Measurements from ENCODE around the gene RHBDF2. TPM values are rescaled to one million over a fixed set of nuclear protein-coding genes. Genes with fewer than 3 reads are reported as not detected.
"Not testable (repeated sequence)": the region's sequence is repeated elsewhere in the genome, so short reads cannot be mapped to it uniquely, and the experiment has no call there.

Gene RHBDF2
- total RNA-seq, 1 donor from 2014 or later = 34.6 TPM

DNA sequence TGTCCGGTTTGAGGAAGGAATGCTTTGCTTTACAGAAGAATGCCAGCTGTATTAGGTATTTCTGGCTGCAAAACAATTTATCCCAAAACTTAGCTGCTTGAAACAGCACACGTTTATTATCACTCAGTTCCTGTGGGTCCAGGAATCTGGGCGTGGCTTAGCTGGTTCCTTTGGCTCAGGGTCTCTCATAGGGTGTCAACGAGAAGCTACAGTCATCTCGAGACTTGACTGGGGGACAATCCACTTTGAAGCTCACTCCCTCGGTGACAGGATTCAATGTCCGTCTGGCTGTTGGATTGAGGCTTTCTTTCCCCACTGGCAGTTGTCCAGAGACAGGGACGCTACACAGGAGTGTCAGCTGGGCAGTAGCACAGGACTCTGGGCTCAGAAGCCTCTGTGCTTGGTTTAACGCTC is 9.6 kb upstream of the RHBDF2 start:
- intact Hi-C loops (cut with DNase I) = no loop called here
- H3K36me3 ChIP-seq = no peaks in the 10 kb centered on the region
- no peaks in the 10 kb centered on the region for H3K27me3 ChIP-seq
- no peak overlapping the region for H3K27ac ChIP-seq
- H3K4me3 ChIP-seq = no peak overlapping the region
- TF ChIP-seq, protein P1, sequence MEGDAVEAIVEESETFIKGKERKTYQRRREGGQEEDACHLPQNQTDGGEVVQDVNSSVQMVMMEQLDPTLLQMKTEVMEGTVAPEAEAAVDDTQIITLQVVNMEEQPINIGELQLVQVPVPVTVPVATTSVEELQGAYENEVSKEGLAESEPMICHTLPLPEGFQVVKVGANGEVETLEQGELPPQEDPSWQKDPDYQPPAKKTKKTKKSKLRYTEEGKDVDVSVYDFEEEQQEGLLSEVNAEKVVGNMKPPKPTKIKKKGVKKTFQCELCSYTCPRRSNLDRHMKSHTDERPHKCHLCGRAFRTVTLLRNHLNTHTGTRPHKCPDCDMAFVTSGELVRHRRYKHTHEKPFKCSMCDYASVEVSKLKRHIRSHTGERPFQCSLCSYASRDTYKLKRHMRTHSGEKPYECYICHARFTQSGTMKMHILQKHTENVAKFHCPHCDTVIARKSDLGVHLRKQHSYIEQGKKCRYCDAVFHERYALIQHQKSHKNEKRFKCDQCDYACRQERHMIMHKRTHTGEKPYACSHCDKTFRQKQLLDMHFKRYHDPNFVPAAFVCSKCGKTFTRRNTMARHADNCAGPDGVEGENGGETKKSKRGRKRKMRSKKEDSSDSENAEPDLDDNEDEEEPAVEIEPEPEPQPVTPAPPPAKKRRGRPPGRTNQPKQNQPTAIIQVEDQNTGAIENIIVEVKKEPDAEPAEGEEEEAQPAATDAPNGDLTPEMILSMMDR (IDR thresholded peaks at IDR 0.05) = no peak
- no peak for TF ChIP-seq POLR2AphosphoS5 (IDR thresholded peaks at IDR 0.05; ENCODE audit: insufficient read depth in 1 of 2, low read depth in 1 of 2)
- no peak for TF ChIP-seq POLR2A (IDR thresholded peaks at IDR 0.05)
- peaks cover 11% of the 10 kb centered on the region for H3K4me1 ChIP-seq
- no peaks in the 10 kb centered on the region for H3K9me3 ChIP-seq
- DNase-seq (ENCODE audit: extremely low spot score in 2 of 2) = no peak

GRCh38 chr17:76508472-76509063 is 7.3 kb upstream of the RHBDF2 start:
- DNase-seq (ENCODE audit: extremely low spot score in 2 of 2); H3K4me3 ChIP-seq; H3K27me3 ChIP-seq; H3K36me3 ChIP-seq; H3K4me1 ChIP-seq; H3K27ac ChIP-seq; H3K9me3 ChIP-seq: not testable (repeated sequence)
- intact Hi-C loops (cut with DNase I) = loop anchor here (10.0 kb wide), 1 partner anchor 104 kb away; no protein-coding TSS in a partner anchor

DNA sequence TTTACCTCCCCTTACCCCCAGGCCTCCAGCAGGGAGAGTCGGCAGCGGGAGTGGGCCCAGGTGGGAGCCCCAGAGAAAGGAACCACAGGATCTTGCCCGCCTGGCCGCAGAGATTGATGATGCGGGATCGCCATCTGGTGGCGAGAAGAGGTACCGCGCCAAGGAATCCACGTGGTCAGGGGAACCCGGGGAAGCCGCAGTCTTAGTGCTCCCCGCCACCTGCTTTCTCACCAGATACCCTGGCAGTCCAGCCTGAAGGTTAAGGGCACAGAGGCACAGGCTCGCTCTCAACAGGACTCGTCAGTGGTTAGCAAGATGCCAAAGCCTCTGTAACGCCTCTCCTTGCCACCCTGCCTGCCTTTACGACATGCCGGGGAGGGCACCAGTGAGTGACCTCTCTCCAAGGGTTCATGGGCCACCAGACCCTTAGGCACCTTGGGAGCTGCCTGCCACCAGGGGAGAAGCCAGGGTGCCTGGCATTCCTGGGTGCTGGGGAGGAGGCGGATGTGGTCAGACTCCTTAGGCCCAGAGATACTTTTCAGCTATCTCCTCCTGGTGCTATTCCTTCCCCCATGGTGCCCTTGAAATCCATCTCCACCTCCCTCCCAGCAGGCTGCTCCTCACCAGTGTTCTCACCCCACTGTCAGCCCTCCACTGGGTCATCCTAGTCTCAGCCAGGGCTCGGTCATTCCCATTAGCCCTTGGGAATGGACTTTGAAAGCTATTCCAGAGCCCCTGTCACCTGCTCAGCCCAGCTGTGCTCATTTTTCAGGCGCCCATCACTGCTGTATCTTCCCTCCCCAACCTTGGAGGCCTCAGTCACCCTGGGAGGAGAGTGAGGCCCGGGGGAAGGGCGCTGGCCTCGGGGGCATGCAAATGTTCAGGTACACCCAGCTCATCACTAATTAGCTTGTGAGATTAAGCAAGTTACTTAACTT is 5.5 kb upstream of the RHBDF2 start:
- intact Hi-C loops (cut with DNase I) = loop anchor here (2.0 to 10.0 kb wide), 2 partner anchors 42 to 102 kb away; no protein-coding TSS in a partner anchor
- TF ChIP-seq POLR2AphosphoS5 (IDR thresholded peaks at IDR 0.05; ENCODE audit: insufficient read depth in 1 of 2, low read depth in 1 of 2) (peak in 1 of 2 donors; percentile 37), POLR2A (IDR thresholded peaks at IDR 0.05) (no peak)
- TF ChIP-seq, protein P1 (IDR thresholded peaks at IDR 0.05) = peak; percentile 90 to 95 (median 94)
- no peaks in the 10 kb centered on the region for H3K9me3 ChIP-seq
- no peaks in the 10 kb centered on the region for H3K27me3 ChIP-seq
- DNase-seq (ENCODE audit: extremely low spot score in 2 of 2) = no peak
- H3K36me3 ChIP-seq = no peaks in the 10 kb centered on the region
- H3K27ac ChIP-seq = no peak overlapping the region
- H3K4me3 ChIP-seq = no peak overlapping the region
- peaks cover 17% of the 10 kb centered on the region for H3K4me1 ChIP-seq

GRCh38 chr17:76504117-76504516 is 2.9 kb upstream of the RHBDF2 start:
- TF ChIP-seq, protein P1 (IDR thresholded peaks at IDR 0.05) = no peak
- no peak for TF ChIP-seq POLR2A (IDR thresholded peaks at IDR 0.05)
- no peak for TF ChIP-seq POLR2AphosphoS5 (IDR thresholded peaks at IDR 0.05; ENCODE audit: insufficient read depth in 1 of 2, low read depth in 1 of 2)
- DNase-seq (ENCODE audit: extremely low spot score in 2 of 2) = no peak
- Histone ChIP-seq H3K36me3 (no peaks in the 10 kb centered on the region), H3K4me1 (peaks cover 29% of the 10 kb centered on the region), H3K9me3 (no peaks in the 10 kb centered on the region), H3K27ac (no peak overlapping the region), H3K4me3 (no peak overlapping the region), H3K27me3 (no peaks in the 10 kb centered on the region)
- intact Hi-C loops (cut with DNase I) = loop anchor here (10.0 kb wide), 1 partner anchor 99 kb away; no protein-coding TSS in a partner anchor

DNA sequence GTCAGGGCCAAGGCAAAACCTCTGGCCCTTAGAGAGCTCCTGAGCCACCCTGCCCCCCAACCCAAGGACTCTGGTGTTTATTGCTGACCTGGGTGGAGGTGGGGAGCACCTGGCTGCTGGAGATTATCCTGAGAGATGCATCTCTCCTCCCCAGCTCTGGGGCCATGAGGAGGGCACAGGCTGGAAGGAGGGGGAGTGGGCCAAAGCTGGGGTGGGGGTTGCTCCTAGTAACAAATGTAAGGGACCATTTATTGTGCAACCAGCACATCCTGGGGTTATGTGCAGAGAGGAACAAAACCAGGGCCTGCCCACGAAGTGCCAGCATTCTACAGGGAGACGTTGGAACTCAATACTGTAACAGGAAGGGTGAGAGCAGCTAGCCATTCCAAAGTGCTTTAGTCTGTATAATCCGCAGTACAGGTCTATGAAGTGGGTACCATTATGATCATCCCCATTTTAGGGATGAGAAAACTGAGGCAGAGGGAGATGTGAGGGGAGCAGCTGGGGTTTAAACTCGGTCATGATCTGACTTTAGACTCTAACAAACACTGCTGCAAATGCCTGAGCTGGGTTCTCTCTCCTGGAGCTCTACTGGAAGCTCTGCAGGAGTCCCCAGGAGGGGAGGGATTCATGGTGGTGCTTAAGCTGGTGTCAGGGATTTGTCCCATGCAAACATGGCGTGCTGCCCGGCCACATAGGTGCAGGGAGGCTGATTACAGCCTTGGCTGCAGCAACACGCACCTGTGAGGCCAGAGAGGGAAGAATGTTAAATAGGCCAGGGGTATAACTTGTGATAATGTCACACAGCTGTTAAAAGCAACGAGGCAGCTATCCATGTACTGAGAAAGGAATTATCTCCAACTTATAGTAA is 1.4 kb upstream of the RHBDF2 start:
- peak overlapping the region; percentile 85 for H3K27ac ChIP-seq
- H3K36me3 ChIP-seq = no peaks in the 10 kb centered on the region
- H3K4me1 ChIP-seq = peaks cover 45% of the 10 kb centered on the region
- H3K27me3 ChIP-seq = no peaks in the 10 kb centered on the region
- DNase-seq (ENCODE audit: extremely low spot score in 2 of 2) = no peak
- TF ChIP-seq POLR2AphosphoS5 (IDR thresholded peaks at IDR 0.05; ENCODE audit: insufficient read depth in 1 of 2, low read depth in 1 of 2) = no peak
- H3K9me3 ChIP-seq = no peaks in the 10 kb centered on the region
- intact Hi-C loops (cut with DNase I) = loop anchor here (10.0 kb wide), 1 partner anchor 98 kb away; no protein-coding TSS in a partner anchor
- no peak overlapping the region for H3K4me3 ChIP-seq
